ENCODE data around the gene CTSO. TPM values are rescaled to one million over a fixed set of nuclear protein-coding genes. Genes with fewer than 3 reads are reported as not detected.

Gene CTSO
- total and polyA plus RNA-seq, 5 donors = 7.6 to 15.9 (median 12.1) TPM

GRCh38 chr4:155887045-155887444 is 66.6 kb downstream of the CTSO start:
- intact Hi-C loops (cut with DNase I) = no loop called here
- H3K27me3 ChIP-seq (ENCODE audit: control insufficient read depth, insufficient read depth) = no peaks in the 10 kb centered on the region
- no peaks in the 10 kb centered on the region for H3K9me3 ChIP-seq (ENCODE audit: control insufficient read depth, low read length)
- H3K4me1 ChIP-seq (ENCODE audit: control insufficient read depth, insufficient read depth, low read length) = no peaks in the 10 kb centered on the region
- H3K4me3 ChIP-seq (ENCODE audit: low read length) = no peak overlapping the region
- ATAC-seq = no peak
- no peak for DNase-seq
- WGBS = 53% methylated on average over 1 of the region's 1 CpG
- no peak overlapping the region for H3K27ac ChIP-seq (ENCODE audit: low read length)

GRCh38 chr4:155885666-155886065 is 68.0 kb downstream of the CTSO start:
- Histone ChIP-seq H3K27ac (ENCODE audit: low read length) (no peak overlapping the region), H3K27me3 (ENCODE audit: control insufficient read depth, insufficient read depth) (no peaks in the 10 kb centered on the region), H3K4me3 (ENCODE audit: low read length) (no peak overlapping the region), H3K9me3 (ENCODE audit: control insufficient read depth, low read length) (no peaks in the 10 kb centered on the region), H3K4me1 (ENCODE audit: control insufficient read depth, insufficient read depth, low read length) (no peaks in the 10 kb centered on the region)
- ATAC-seq (no peak), DNase-seq (no peak)
- WGBS = 53% methylated on average over 6 of the region's 6 CpGs
- intact Hi-C loops (cut with DNase I) = no loop called here

GRCh38 chr4:155883895-155884294 is 69.8 kb downstream of the CTSO start:
- Histone ChIP-seq H3K27ac (ENCODE audit: low read length) (no peak overlapping the region), H3K9me3 (ENCODE audit: control insufficient read depth, low read length) (no peaks in the 10 kb centered on the region), H3K4me3 (ENCODE audit: low read length) (no peak overlapping the region), H3K4me1 (ENCODE audit: control insufficient read depth, insufficient read depth, low read length) (no peaks in the 10 kb centered on the region), H3K27me3 (ENCODE audit: control insufficient read depth, insufficient read depth) (no peaks in the 10 kb centered on the region)
- ATAC-seq (no peak), DNase-seq (no peak)
- intact Hi-C loops (cut with DNase I) = no loop called here
- 81% methylated on average over 3 of the region's 3 CpGs for WGBS

- WGBS = 53% methylated on average over 1 of the region's 1 CpG
- no peak for ATAC-seq
- H3K9me3 ChIP-seq (ENCODE audit: control insufficient read depth, low read length) = no peaks in the 10 kb centered on the region
- intact Hi-C loops (cut with DNase I) = no loop called here
- H3K4me1 ChIP-seq (ENCODE audit: control insufficient read depth, insufficient read depth, low read length) = no peaks in the 10 kb centered on the region
- no peaks in the 10 kb centered on the region for H3K27me3 ChIP-seq (ENCODE audit: control insufficient read depth, insufficient read depth)
- DNase-seq = no peak
- no peak overlapping the region for H3K4me3 ChIP-seq (ENCODE audit: low read length)
- H3K27ac ChIP-seq (ENCODE audit: low read length) = no peak overlapping the region
These were observed 72.1 kb downstream of the CTSO start for GRCh38 chr4:155881555-155881954.

- Histone ChIP-seq H3K9me3 (ENCODE audit: control insufficient read depth, low read length) (no peaks in the 10 kb centered on the region), H3K27me3 (ENCODE audit: control insufficient read depth, insufficient read depth) (no peaks in the 10 kb centered on the region), H3K4me1 (ENCODE audit: control insufficient read depth, insufficient read depth, low read length) (no peaks in the 10 kb centered on the region), H3K4me3 (ENCODE audit: low read length) (no peak overlapping the region), H3K27ac (ENCODE audit: low read length) (no peak overlapping the region)
- intact Hi-C loops (cut with DNase I) = no loop called here
- no peak for ATAC-seq
- DNase-seq = no peak
These were observed 73.9 kb downstream of the CTSO start for GRCh38 chr4:155879767-155880166.

- Histone ChIP-seq H3K4me1 (ENCODE audit: control insufficient read depth, insufficient read depth, low read length) (no peaks in the 10 kb centered on the region), H3K9me3 (ENCODE audit: control insufficient read depth, low read length) (no peaks in the 10 kb centered on the region), H3K27me3 (ENCODE audit: control insufficient read depth, insufficient read depth) (no peaks in the 10 kb centered on the region), H3K27ac (ENCODE audit: low read length) (no peak overlapping the region), H3K4me3 (ENCODE audit: low read length) (no peak overlapping the region)
- WGBS = 32% methylated on average over 2 of the region's 2 CpGs
- ATAC-seq (no peak), DNase-seq (no peak)
- intact Hi-C loops (cut with DNase I) = no loop called here
These were observed 75.1 kb downstream of the CTSO start for GRCh38 chr4:155878611-155879010.

GRCh38 chr4:155877971-155878370 is 75.7 kb downstream of the CTSO start:
- DNase-seq = no peak
- intact Hi-C loops (cut with DNase I) = no loop called here
- ATAC-seq = no peak
- H3K27ac ChIP-seq (ENCODE audit: low read length) = no peak overlapping the region
- WGBS = 83% methylated on average over 4 of the region's 4 CpGs
- H3K27me3 ChIP-seq (ENCODE audit: control insufficient read depth, insufficient read depth) = no peaks in the 10 kb centered on the region
- H3K4me1 ChIP-seq (ENCODE audit: control insufficient read depth, insufficient read depth, low read length) = no peaks in the 10 kb centered on the region
- H3K4me3 ChIP-seq (ENCODE audit: low read length) = no peak overlapping the region
- H3K9me3 ChIP-seq (ENCODE audit: control insufficient read depth, low read length) = no peaks in the 10 kb centered on the region

- intact Hi-C loops (cut with DNase I) = no loop called here
- WGBS = 75% methylated on average over 1 of the region's 1 CpG
- H3K4me1 ChIP-seq (ENCODE audit: control insufficient read depth, insufficient read depth, low read length) = no peaks in the 10 kb centered on the region
These were observed 77.8 kb downstream of the CTSO start for GRCh38 chr4:155875878-155876277.

More at GRCh38 chr4:155875878-155876277, 77.8 kb downstream of the CTSO start:
- Histone ChIP-seq H3K4me3 (ENCODE audit: low read length) (no peak overlapping the region), H3K9me3 (ENCODE audit: control insufficient read depth, low read length) (no peaks in the 10 kb centered on the region), H3K27ac (ENCODE audit: low read length) (no peak overlapping the region), H3K27me3 (ENCODE audit: control insufficient read depth, insufficient read depth) (no peaks in the 10 kb centered on the region)
- no peak for DNase-seq
- ATAC-seq = no peak

Other genes with a start within 250 kb of the CTSO start
- gene GUCY1B1, start 194.8 kb downstream of the CTSO start, total RNA-seq = 10 to 100 TPM in 1 of 4 donors, 1 to 10 TPM in 3; 8.0 to 12.9 (median 9.3) TPM
- 7.5 TPM for gene GUCY1B1, start 194.8 kb downstream of the CTSO start, polyA plus RNA-seq
- gene ASIC5, start 87.6 kb downstream of the CTSO start, total RNA-seq = not detected
- not detected for gene ASIC5, start 87.6 kb downstream of the CTSO start, polyA plus RNA-seq
- not detected for gene TDO2, start 50.2 kb downstream of the CTSO start, total RNA-seq
- gene TDO2, start 50.2 kb downstream of the CTSO start, polyA plus RNA-seq = not detected